H1 (cell line): ENCODE data around the gene TXK. TPM values are rescaled to one million over a fixed set of nuclear protein-coding genes. Genes with fewer than 3 reads are reported as not detected.

ENCODE experiments used
- CTCF ChIA-PET: fragments of 300-600 bp; sonication (Branson Sonifier 250); formaldehyde crosslinking; loops from one replicate; lab custom pipeline; 2021; ENCODE audit not compliant: partially characterized antibody; lab: Charles Lee
- POLR2A ChIA-PET: fragments of 300-600 bp; sonication (Branson Sonifier 250); formaldehyde crosslinking; loops from one replicate; lab custom pipeline; 2021; ENCODE audit warnings: inconsistent platforms; ENCODE audit not compliant: partially characterized antibody; lab: Charles Lee
- DNase-seq, 2 experiments: peaks; one replicate each; pipeline versions ENCODE4 v3.0.0 to v3.0.0-alpha.2; 2010 to 2022; ENCODE audit warnings: low spot score in 2 of 2, low read depth in 1 of 2, mixed read lengths in 1 of 2
- FAIRE-seq: peaks from 2 replicates; lab custom pipeline; 2011; peaks lifted over from hg19 to GRCh38; lab: Jason Lieb, UNC
- H2AFZ ChIP-seq: 2 replicates; pipeline ENCODE4 v1.8.1; 2012; ENCODE audit warnings: low read length, inconsistent platforms
- H2AK5ac ChIP-seq: 2 replicates; pipeline ENCODE4 v1.6.1; 2013; ENCODE audit warnings: low read depth, low read length
- H2BK120ac ChIP-seq: replicated peaks from 2 replicates; pipeline ENCODE3; 2013; ENCODE audit warnings: low read depth, low read length, inconsistent platforms
- H2BK12ac ChIP-seq: 2 replicates; pipeline ENCODE4 v1.6.1; 2013; ENCODE audit warnings: low read depth, low read length
- H2BK15ac ChIP-seq: 2 replicates; pipeline ENCODE4 v1.6.1; 2013; ENCODE audit warnings: low read length
- H2BK20ac ChIP-seq: 2 replicates; pipeline ENCODE4 v1.6.1; 2013; ENCODE audit warnings: low read length
- H2BK5ac ChIP-seq: 2 replicates; pipeline ENCODE4 v1.6.1; 2013; ENCODE audit warnings: low read depth, low read length
- H3K14ac ChIP-seq: 2 replicates; pipeline ENCODE4 v1.6.1; 2013; ENCODE audit warnings: inconsistent platforms; ENCODE audit not compliant: insufficient read length
- H3K18ac ChIP-seq: 2 replicates; pipeline ENCODE4 v1.6.1; 2013; ENCODE audit warnings: low read length; ENCODE audit errors: extremely low read depth
- H3K23ac ChIP-seq: 2 replicates; pipeline ENCODE4 v1.6.1; 2013; ENCODE audit warnings: inconsistent platforms; ENCODE audit not compliant: insufficient read length
- H3K23me2 ChIP-seq: 2 replicates; pipeline ENCODE4 v1.6.1; 2013; ENCODE audit warnings: low read depth, low read length
- H3K27ac ChIP-seq: 2 replicates; pipeline ENCODE4 v1.6.1; 2011; ENCODE audit warnings: low read depth, low read length, inconsistent platforms
- H3K27me3 ChIP-seq, 4 experiments: replicated peaks in 1 of 4; 1 replicate in 1 of 4; 2 replicates in 3 of 4; pipeline versions ENCODE4 v1.6.1 to v1.8.1; 2011 to 2013; ENCODE audit warnings: low read length in 3 of 4, mild to moderate bottlenecking in 3 of 4, inconsistent platforms in 2 of 4, mixed read lengths in 2 of 4, moderate library complexity in 1 of 4; ENCODE audit not compliant: control insufficient read depth in 3 of 4, insufficient read depth in 3 of 4; ENCODE audit errors: extremely low read depth in 1 of 4
- H3K36me3 ChIP-seq, 4 experiments: 2 replicates each; pipeline versions ENCODE4 v1.6.1 to v1.8.1; 2011 to 2013; ENCODE audit warnings: mild to moderate bottlenecking in 4 of 4, low read length in 3 of 4, moderate library complexity in 2 of 4, control low read depth in 1 of 4, inconsistent platforms in 1 of 4; ENCODE audit not compliant: insufficient read depth in 4 of 4, control insufficient read depth in 2 of 4
- H3K4ac ChIP-seq: replicated peaks from 2 replicates; pipeline ENCODE3; 2013; ENCODE audit warnings: low read length, low read depth, mixed read lengths, inconsistent platforms; ENCODE audit not compliant: insufficient read length
- H3K4me1 ChIP-seq, 4 experiments: replicated peaks in 1 of 4; 1 replicate in 1 of 4; 2 replicates in 3 of 4; pipeline versions ENCODE4 v1.6.1 to v1.8.1; 2011 to 2013; ENCODE audit warnings: low read length in 3 of 4, inconsistent platforms in 2 of 4, mixed read lengths in 1 of 4; ENCODE audit not compliant: insufficient read depth in 4 of 4, control insufficient read depth in 3 of 4
- H3K4me2 ChIP-seq, 2 experiments: 2 replicates each; pipeline versions ENCODE4 v1.6.1 to v1.8.1; 2011 to 2013; ENCODE audit warnings: low read depth in 2 of 2, low read length in 2 of 2, control low read depth in 1 of 2, inconsistent platforms in 1 of 2, mild to moderate bottlenecking in 1 of 2; ENCODE audit not compliant: insufficient read depth in 1 of 2
- H3K4me3 ChIP-seq, 4 experiments: fragments of 200-600, 300-600 bp in 1 of 4; sonication (generic), shearing (Covaris generic), sonication (Bioruptor Twin) in 1 of 4; 2 replicates each; pipeline versions ENCODE4 v1.5.1 to v1.8.1; 2011 to 2016; ENCODE audit warnings: low read length in 4 of 4, low read depth in 3 of 4, control low read depth in 2 of 4, inconsistent platforms in 2 of 4, mild to moderate bottlenecking in 2 of 4, mixed read lengths in 1 of 4, moderate library complexity in 1 of 4; ENCODE audit not compliant: insufficient read depth in 2 of 4; ENCODE audit errors: extremely low read depth in 1 of 4
- H3K56ac ChIP-seq: replicated peaks from 2 replicates; pipeline ENCODE3; 2013; ENCODE audit warnings: low read depth, mild to moderate bottlenecking, mixed read lengths, low read length, inconsistent platforms; ENCODE audit not compliant: insufficient read length
- H3K79me1 ChIP-seq: 2 replicates; pipeline ENCODE4 v1.6.1; 2013; ENCODE audit warnings: low read depth, low read length, control low read depth
- H3K79me2 ChIP-seq, 2 experiments: 2 replicates each; pipeline versions ENCODE4 v1.6.1 to v1.8.1; 2012 to 2013; ENCODE audit warnings: low read length in 2 of 2, mild to moderate bottlenecking in 2 of 2, inconsistent platforms in 1 of 2; ENCODE audit not compliant: insufficient read depth in 2 of 2, control insufficient read depth in 1 of 2
- H3K9ac ChIP-seq, 4 experiments: replicated peaks in 1 of 4; 1 replicate in 1 of 4; 2 replicates in 3 of 4; pipeline versions ENCODE4 v1.6.1 to v1.8.1; 2011 to 2013; ENCODE audit warnings: low read depth in 3 of 4, low read length in 3 of 4, control low read depth in 2 of 4, mild to moderate bottlenecking in 2 of 4, moderate library complexity in 2 of 4, inconsistent platforms in 1 of 4; ENCODE audit errors: extremely low read depth in 1 of 4
- H3K9me3 ChIP-seq, 2 experiments: 2 replicates each; pipeline versions ENCODE4 v1.6.1 to v1.8.1; 2012 to 2013; ENCODE audit warnings: mild to moderate bottlenecking in 2 of 2, moderate library complexity in 2 of 2, control low read depth in 1 of 2, inconsistent platforms in 1 of 2, low read depth in 1 of 2, low read length in 1 of 2, mixed read lengths in 1 of 2; ENCODE audit not compliant: insufficient read depth in 2 of 2
- H4K20me1 ChIP-seq, 2 experiments: replicated peaks in 1 of 2; 2 replicates each; pipeline versions ENCODE3 to v1.8.1; 2011 to 2013; ENCODE audit warnings: inconsistent platforms in 2 of 2, low read length in 2 of 2, mild to moderate bottlenecking in 1 of 2; ENCODE audit not compliant: insufficient read depth in 2 of 2, control insufficient read depth in 1 of 2
- H4K5ac ChIP-seq: 2 replicates; pipeline ENCODE4 v1.6.1; 2013; ENCODE audit warnings: low read length, low read depth, mixed read lengths, inconsistent platforms; ENCODE audit not compliant: insufficient read length
- H4K8ac ChIP-seq: 2 replicates; pipeline ENCODE4 v1.8.0; 2013; ENCODE audit warnings: mild to moderate bottlenecking, moderate library complexity, low read length, inconsistent platforms; ENCODE audit not compliant: insufficient read depth; ENCODE audit errors: extremely low read depth
- H4K91ac ChIP-seq: replicated peaks from 2 replicates; pipeline ENCODE3; 2013; ENCODE audit warnings: low read length, mixed read lengths, inconsistent platforms; ENCODE audit not compliant: insufficient read length
- ASH2L ChIP-seq: fragments of 200-600, 300-600 bp; sonication (generic); IDR thresholded peaks from one replicate; pipeline ENCODE4 v1.7.1; 2017; ENCODE audit warnings: low read length
- BRCA1 ChIP-seq: IDR thresholded peaks from 2 replicates; pipeline ENCODE4 v1.6.1; 2012; ENCODE audit warnings: low read depth, low read length, improper control_type of control experiment
- CBX8 ChIP-seq: fragments of 300-800, 300-1000 bp; sonication (generic); IDR thresholded peaks from 2 replicates; pipeline ENCODE4 v1.7.1; 2016; ENCODE audit warnings: low read depth, low read length, borderline replicate concordance
- CTCF ChIP-seq, 3 experiments: IDR thresholded peaks; 1 replicate in 2 of 3; 2 replicates in 1 of 3; pipeline versions ENCODE4 v1.5.1 to v1.6.1; 2011; ENCODE audit warnings: low read length in 3 of 3, mild to moderate bottlenecking in 3 of 3, inconsistent platforms in 2 of 3, low read depth in 1 of 3, moderate library complexity in 1 of 3; ENCODE audit not compliant: insufficient read depth in 1 of 3; ENCODE audit errors: control extremely low read depth in 1 of 3
- EGR1 ChIP-seq: IDR thresholded peaks from 2 replicates; pipeline ENCODE4 v1.6.1; 2011; ENCODE audit warnings: low read depth, low read length, borderline replicate concordance
- FOSL1 ChIP-seq: IDR thresholded peaks from 2 replicates; pipeline ENCODE4 v1.6.1; 2011; ENCODE audit warnings: mild to moderate bottlenecking, low read depth, low read length, moderate library complexity; ENCODE audit not compliant: insufficient read depth
- GABPA ChIP-seq: IDR thresholded peaks from 2 replicates; pipeline ENCODE4 v1.6.1; 2011; ENCODE audit warnings: mild to moderate bottlenecking, low read length, moderate library complexity, borderline replicate concordance; ENCODE audit not compliant: insufficient read depth
- GTF2F1 ChIP-seq: IDR thresholded peaks from 2 replicates; pipeline ENCODE4 v1.6.1; 2012; ENCODE audit warnings: low read depth, low read length, improper control_type of control experiment, borderline replicate concordance
- SIN3A ChIP-seq, 2 experiments: IDR thresholded peaks in 1 of 2; conservative IDR thresholded peaks in 1 of 2; 2 replicates each; pipeline ENCODE4 v1.6.1; 2011 to 2012; ENCODE audit warnings: low read length in 2 of 2, improper control_type of control experiment in 1 of 2, low read depth in 1 of 2, mild to moderate bottlenecking in 1 of 2
- SP2 ChIP-seq: IDR thresholded peaks from 2 replicates; pipeline ENCODE4 v1.6.1; 2012; ENCODE audit warnings: mild to moderate bottlenecking, low read length, inconsistent platforms
- TCF12 ChIP-seq: IDR thresholded peaks from 2 replicates; pipeline ENCODE4 v1.6.1; 2011; ENCODE audit warnings: low read depth, mild to moderate bottlenecking, low read length
- TEAD4 ChIP-seq: IDR thresholded peaks from 2 replicates; pipeline ENCODE4 v1.6.1; 2012; ENCODE audit warnings: low read depth, low read length, inconsistent platforms, mixed read lengths
- WGBS, 2 experiments: shearing (Covaris generic) in 1 of 2; methylation state at CpG; one replicate each; pipeline versions ENCODE4 v1.1.6 to v1.1.7; 2013 to 2015; ENCODE audit warnings: low lambda C conversion rate in 2 of 2, mixed read lengths in 2 of 2, inconsistent platforms in 1 of 2, low coverage in 1 of 2, missing lambda C conversion rate in 1 of 2; ENCODE audit not compliant: insufficient replicate concordance in 2 of 2, insufficient coverage in 1 of 2, insufficient read length in 1 of 2; ENCODE audit errors: extremely low coverage in 1 of 2, missing lambda C conversion rate in 1 of 2; 5-methylcytosine and 5-hydroxymethylcytosine counted together
- polyA plus RNA-seq, 7 experiments: library from polyadenylated mRNA; depleted of rRNA in 3 of 7; stranded (reverse) in 5 of 7; unstranded in 2 of 7; fragments of >200 nt in 5 of 7; fragments of 200-250 nt in 2 of 7; gene quantifications; 1 replicate in 5 of 7; 2 replicates in 1 of 7; 4 replicates in 1 of 7; pipeline versions ENCODE4 v1.2.1 to v1.2.3, GENCODE V29; 2011 to 2013; ENCODE audit warnings: missing spikeins in 2 of 7, mixed read lengths in 2 of 7
- total RNA-seq: library from RNA; stranded (reverse); fragmentation: NEBNext Ultra II Directional; extraction: Animal tissue kit (Norgen Biotek cat#: 25700); gene quantifications from 2 replicates; pipeline ENCODE4 v1.2.1, GENCODE V29; 2021

TXK gene
- total and polyA plus RNA-seq, 2 of the 8 experiments (the other 6 are each of a cell fraction or from before 2014, with no cell fraction given) = not detected

GRCh38 chr4:48042979-48043461 is 91.0 kb downstream of the TXK start:
- no peak overlapping the region for H2BK12ac ChIP-seq
- H2AFZ ChIP-seq = peak overlapping the region; percentile 28; the same call in 1 of the 2 replicates
- H3K14ac ChIP-seq = no peak overlapping the region
- H2AK5ac ChIP-seq = no peak overlapping the region
- no peak overlapping the region for H3K56ac ChIP-seq
- no peaks in the 10 kb centered on the region for H3K9me3 ChIP-seq
- H2BK120ac ChIP-seq = no peak overlapping the region
- no peaks in the 10 kb centered on the region for H4K20me1 ChIP-seq
- DNase-seq = no peak
- H3K27me3 ChIP-seq = no peaks in the 10 kb centered on the region
- FAIRE-seq = no peak
- no peak overlapping the region for H2BK15ac ChIP-seq
- no peak overlapping the region for H3K9ac ChIP-seq
- H3K18ac ChIP-seq = no peak overlapping the region
- no peak overlapping the region for H2BK5ac ChIP-seq
- no peak overlapping the region for H3K23ac ChIP-seq
- H3K79me2 ChIP-seq = no peaks in the 10 kb centered on the region
- ChIA-PET CTCF (interaction anchor here (0.6 to 9.3 kb wide), 4 partner anchors 10 to 373 kb away, joined by 3 to 85 read pairs (median 4); no protein-coding TSS in a partner anchor), POLR2A (no interaction called here)
- no peak overlapping the region for H3K4me2 ChIP-seq
- WGBS, 2 experiments = 87% methylated on average over 3 of the region's 3 CpGs; no CpG with 5 or more reads in 1 of the 2 experiments
- no peak overlapping the region for H2BK20ac ChIP-seq
- no peaks in the 10 kb centered on the region; the same call in 1 of the 2 replicates for H3K79me1 ChIP-seq
- H3K27ac ChIP-seq = no peak overlapping the region; the same call in 1 of the 2 replicates
- no peak overlapping the region for H4K91ac ChIP-seq
- H3K23me2 ChIP-seq = no peaks in the 10 kb centered on the region
- no peaks in the 10 kb centered on the region for H3K36me3 ChIP-seq
- no peaks in the 10 kb centered on the region; a peak in 1 of 7 replicates for H3K4me1 ChIP-seq
- no peak overlapping the region for H3K4ac ChIP-seq
- no peak overlapping the region for H4K5ac ChIP-seq
- H3K4me3 ChIP-seq = no peak overlapping the region
- H4K8ac ChIP-seq = no peak overlapping the region
- no peak for TF ChIP-seq CBX8
- no peak for TF ChIP-seq FOSL1
- TF ChIP-seq CTCF (IDR thresholded peaks at IDR 0.05; ENCODE audit: control extremely low read depth in 1 of 3, insufficient read depth in 1 of 3, low read depth in 1 of 3, low read length in 3 of 3) = no peak
- no peak for TF ChIP-seq ASH2L
- TF ChIP-seq GABPA = no peak
- TF ChIP-seq BRCA1 = no peak
- no peak for TF ChIP-seq GTF2F1
- TF ChIP-seq SIN3A (conservative IDR thresholded peaks at IDR 0.05 in 1 of 2, IDR thresholded peaks at IDR 0.05 in 1 of 2; ENCODE audit: low read depth in 1 of 2, low read length in 2 of 2) = no peak
- no peak for TF ChIP-seq TEAD4
- no peak for TF ChIP-seq TCF12
- TF ChIP-seq EGR1 = no peak
- TF ChIP-seq SP2 = no peak
